SW480 (cell line): ENCODE data around the gene RANBP1.
A peak's percentile ranks its signal among the peaks of the same experiment; 100 is the strongest.

ENCODE experiments used
- DNase-seq: peaks from one replicate; pipeline ENCODE4 v3.0.0-alpha.2; 2016; ENCODE audit warnings: low spot score

The RANBP1 gene

GRCh38 chr22:20123366-20124082, 7.6 kb downstream of the RANBP1 start:
- no peak for DNase-seq

- no peak for DNase-seq
Observed at GRCh38 chr22:20124083-20124787, 8.3 kb downstream of the RANBP1 start.

- DNase-seq: no peak
Observed at GRCh38 chr22:20125201-20126174, 9.6 kb downstream of the RANBP1 start.

DNA sequence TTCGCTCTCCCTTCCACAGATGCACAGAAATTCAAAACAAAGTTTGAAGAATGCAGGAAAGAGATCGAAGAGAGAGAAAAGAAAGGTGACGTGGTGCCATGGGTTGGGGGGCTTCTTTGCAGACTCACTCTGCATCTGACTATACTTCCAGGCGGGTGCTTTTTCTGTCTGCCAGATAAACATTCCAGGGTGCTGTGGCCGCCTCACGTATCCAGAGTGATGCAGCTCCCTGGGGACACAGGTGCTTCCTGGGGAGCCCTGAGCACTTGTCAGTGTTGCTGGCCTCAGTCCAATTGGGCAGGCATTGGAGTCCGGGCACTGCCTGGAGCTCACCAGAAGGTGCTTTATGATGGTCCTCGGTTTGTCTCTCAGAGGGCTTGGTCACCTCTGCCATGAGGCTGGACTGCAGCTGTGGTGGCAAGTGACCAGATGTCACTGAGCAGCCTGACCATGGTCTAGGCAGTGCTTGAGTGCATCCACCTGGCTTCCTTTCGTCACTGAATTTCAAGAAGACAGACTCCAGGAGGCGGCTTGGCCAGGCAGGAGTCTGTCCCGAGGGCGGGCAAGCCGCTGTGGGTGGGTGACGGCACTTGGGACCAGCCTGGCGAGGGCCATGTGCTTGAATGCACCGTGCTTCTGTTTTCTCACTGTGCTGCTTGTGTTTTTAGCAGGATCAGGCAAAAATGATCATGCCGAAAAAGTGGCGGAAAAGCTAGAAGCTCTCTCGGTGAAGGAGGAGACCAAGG, 10.6 kb downstream of the RANBP1 start:
- DNase-seq: no peak

DNA sequence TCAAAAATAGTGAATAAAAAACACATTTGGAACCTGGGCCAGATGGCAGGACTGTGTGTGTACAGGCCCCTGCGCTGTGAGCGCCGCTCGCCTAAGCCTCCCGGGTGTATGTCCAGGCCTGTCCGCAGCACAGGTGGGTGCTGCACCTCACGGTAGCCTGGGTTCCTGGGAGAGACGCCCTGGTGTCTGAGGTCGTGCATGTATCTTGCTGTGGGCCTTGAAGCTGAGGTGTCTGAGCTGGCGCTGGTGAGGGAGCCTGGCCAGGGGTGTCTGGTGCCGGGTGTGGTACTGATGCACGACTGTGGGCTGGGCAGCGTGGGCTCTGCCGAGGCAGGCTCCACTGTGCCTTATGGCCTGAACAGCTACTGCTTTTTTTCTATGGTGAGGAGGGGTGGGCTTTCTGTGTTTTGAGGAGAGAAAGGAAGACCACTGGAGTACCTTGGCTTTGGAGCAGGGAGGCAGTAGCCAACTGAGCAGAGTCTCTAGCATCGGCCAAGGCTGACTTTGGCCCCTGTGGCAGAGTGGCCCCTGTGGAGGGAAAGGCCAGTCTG, 11.5 kb downstream of the RANBP1 start:
- no peak for DNase-seq

DNA sequence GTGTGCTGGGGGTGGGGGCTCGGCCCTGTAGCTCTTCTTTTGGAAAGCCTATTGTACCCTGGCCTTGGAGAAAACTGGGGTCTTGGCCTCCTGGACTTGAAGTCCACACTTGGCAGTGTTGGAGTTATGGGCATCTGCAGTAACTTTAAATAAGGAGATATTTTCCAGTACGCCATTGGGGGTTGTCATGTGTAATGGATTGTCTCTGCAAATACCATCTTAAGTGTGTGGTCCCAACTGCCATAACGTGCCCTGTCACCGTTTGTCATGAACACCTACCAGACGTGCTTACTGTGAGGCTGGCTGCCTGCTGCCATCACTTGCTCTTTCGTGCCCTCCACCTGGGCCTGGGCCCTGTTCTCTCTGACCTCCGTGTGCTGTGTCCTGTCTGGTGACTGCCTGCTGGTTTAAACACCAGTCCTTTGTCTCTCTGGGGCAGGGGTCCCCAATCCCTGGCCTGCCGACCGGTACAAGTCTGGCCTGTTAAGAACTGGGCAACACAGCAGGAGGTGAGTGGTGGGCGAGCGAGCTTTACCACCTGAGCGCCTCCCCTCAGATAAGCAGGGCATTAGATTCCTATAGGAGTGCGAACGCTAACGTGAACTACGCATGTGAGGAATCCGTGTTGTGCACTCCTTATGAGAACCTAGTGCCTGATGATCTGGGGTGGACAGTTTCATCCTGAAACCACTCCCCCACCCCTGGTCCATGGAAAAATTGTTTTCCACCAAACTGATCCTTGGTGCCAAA, 12.1 kb downstream of the RANBP1 start:
- no peak for DNase-seq

DNA sequence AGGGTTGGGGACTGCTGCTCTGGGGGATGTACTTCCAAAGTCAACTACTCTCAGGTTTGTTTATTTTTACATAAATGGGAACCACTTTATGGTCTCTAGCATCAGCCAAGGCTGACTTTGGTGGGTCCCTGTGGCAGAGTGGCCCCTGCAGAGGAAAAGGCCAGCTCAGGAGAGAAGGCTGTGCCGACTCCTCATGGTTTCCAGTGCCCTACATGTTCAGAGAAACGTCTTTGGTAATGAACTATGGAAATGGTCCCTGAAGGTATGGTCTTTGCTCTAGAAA, 12.7 kb downstream of the RANBP1 start:
- no peak for DNase-seq

DNA sequence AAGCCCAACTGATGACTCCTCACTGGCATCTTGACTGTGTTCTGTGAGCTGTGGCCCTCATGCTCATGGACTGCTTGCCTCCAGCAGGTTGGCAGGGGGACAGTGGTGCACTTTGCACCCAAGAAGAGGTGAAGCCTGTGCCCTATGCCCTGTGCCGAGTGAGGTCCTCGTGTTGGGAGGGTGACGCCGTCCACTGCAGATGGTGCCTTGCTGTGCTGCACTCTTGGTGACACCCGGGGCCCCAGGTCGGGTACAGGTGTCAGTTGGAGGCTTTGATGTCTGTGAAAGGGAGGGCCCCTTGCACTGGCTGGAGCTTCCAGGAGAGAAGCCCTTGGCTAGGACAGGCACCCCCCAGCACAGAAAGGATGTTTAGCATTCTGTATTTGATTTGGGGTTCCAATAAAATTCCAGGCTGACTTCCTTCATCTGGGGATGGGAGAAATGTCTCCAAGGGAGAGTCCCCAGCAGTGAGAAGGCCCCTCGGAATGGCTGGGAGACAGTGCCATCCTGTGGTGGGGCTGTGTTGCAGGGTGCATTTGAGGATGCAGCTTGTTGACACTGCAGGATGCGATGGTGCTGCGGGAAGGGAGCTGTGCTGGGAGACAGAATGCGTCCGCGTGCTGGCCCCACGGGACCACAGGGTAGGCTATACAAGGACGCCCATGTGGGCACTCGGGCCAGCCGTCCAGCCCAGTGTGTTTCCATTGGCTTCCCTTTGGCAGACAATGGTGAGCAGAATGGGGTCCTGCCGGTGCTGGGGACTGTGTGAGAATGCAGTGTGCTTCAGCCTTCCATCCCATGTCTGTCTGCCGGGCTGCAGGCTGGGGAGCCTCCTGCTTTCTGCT, 13.2 kb downstream of the RANBP1 start:
- peak; percentile 35 for DNase-seq

GRCh38 chr22:20129747-20130014, 13.8 kb downstream of the RANBP1 start:
- DNase-seq: no peak

DNA sequence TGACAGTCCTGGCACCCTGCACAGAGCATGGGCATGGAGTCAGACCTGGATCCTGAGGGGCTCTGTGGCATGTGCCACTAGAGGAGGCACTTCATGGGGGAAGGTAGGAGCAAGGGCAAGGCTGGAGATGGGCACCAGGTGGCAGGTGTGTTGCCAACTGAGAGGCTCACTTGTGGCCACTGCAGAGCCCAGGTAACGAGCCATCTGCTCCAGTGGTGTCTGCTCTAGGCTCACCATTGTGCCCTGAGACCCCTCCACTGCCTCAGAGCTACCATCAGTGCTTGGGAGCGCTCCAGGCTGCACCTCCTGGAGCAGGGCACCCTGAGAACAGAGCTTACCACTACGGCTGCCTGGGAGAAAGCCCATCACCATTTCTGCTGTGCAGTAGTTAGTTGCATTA, 14.4 kb downstream of the RANBP1 start:
- DNase-seq: peak; percentile 46

DNA sequence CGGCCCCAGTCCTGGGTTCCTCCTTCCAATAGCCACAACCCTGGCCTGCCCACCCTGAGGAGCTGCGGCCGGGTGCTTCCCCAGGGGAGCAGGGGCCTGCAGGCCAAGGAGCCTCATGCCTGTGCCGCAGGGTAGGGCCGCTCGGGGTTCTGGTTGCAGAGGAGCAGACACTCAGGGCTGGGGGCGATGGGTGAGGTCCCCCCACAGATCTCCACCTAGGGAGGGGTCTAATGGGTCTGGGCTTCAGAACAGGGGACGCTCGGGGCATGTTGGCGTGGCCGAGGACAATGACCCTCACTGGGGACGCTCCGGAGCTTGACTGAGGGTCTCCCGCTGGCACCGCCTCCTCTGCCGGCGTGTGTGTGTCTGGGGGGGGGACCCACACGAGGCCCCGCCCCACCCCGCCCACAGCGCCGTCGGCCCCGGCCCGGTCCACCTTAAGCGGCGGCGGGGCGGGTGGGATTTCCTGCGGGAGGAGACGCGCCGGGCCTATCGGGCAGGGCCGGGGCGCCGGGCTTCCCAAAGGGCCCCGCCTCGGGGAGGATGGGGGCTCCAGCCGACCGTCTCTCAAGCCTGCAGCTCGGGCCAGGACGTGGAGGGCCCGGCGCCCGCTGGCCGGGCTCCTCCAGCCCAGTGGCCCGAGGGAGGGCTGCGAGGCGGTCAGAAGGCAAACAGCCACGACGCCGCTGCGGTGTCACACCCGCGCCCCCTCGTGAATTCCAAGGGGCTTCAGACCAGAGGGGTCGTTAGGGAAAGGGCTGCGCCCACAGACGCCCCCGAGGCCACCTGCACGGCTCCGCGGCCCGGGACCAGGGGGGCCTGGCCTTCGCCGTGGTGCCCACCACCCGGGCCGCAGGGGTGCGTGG, 15.1 kb downstream of the RANBP1 start:
- DNase-seq: peak; percentile 43

DNA sequence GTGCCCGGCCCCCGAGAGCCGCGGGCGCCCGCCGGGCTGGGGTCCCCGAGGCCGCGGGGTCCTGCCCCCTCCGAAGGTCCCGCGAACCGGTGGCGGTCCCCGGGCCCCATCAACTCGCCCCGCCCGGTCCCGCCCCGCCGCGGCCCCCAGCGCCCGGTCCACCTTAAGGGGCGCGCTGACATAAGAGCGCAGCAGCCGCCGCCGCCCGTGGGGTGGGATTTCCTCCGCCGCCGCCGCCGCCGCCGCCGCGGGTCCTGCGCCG, 15.6 kb downstream of the RANBP1 start, which contains the start of gene ZDHHC8:
Gene ZDHHC8, plus strand, starts transcription at position 208 of the 262 bp plus-strand sequence. CDS start 144 bp downstream, outside the sequence.
- no peak for DNase-seq

DNA sequence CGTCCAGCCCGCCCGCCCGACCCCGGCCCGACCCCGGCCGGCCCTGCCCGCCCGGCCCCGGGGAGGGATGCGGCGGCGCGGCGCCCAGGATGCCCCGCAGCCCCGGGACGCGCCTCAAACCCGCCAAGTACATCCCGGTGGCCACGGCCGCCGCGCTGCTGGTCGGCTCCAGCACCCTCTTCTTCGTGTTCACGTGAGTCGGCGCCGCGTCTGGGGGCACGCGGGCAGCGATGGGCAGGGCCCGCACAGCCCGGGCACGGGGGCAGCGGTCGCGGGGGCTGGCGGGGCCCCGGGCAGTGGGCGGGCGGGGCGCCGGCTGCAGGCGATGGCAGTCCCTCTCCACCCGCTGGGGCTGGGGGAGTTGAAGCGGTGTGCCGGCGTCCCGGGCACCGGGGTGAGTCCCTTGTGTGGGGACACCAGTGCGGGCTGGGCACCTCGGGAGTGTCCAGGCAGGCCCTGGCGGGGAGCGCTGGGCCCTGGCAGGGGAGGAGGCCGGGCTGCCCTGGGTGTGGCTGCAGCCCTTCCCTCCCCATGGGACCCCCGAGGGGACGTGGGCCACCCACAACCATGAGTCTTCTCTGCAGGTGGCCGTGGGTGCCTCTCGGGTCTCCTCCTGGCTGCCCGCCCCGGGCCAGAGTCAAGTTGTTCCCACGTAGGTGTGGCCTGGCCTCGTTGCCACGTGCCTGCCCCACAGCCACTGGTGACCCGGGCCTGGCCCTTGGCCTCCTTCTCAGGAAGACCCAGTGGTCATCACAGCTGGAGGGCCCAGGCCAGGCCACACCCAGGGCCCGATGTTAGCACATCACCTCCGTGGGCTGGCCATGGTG, 16.2 kb downstream of the RANBP1 start:
- no peak for DNase-seq

- DNase-seq: no peak
Observed at GRCh38 chr22:20132686-20133246, 16.9 kb downstream of the RANBP1 start.

GRCh38 chr22:20133930-20134549, 18.1 kb downstream of the RANBP1 start:
- DNase-seq: no peak

DNA sequence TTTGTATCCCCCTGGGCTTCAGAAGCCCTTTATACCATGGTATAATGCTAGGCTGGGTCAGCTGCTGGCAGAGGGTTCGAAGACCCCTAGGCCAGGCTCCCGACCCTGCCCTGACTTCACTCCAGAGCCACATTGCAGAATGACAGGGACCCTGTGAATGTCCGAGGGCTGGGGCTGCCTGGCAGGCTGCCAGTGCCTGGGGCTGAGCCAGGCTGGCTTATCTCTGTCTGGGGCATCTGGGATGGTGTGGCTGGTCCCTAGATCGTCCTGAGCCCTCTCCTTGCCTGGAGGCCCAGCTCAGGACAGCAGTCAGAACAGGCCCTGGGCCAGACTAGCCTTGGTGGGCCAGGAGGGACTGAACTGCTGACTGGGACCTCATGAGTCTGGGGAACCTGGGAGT, 19.4 kb downstream of the RANBP1 start:
- DNase-seq: no peak

DNA sequence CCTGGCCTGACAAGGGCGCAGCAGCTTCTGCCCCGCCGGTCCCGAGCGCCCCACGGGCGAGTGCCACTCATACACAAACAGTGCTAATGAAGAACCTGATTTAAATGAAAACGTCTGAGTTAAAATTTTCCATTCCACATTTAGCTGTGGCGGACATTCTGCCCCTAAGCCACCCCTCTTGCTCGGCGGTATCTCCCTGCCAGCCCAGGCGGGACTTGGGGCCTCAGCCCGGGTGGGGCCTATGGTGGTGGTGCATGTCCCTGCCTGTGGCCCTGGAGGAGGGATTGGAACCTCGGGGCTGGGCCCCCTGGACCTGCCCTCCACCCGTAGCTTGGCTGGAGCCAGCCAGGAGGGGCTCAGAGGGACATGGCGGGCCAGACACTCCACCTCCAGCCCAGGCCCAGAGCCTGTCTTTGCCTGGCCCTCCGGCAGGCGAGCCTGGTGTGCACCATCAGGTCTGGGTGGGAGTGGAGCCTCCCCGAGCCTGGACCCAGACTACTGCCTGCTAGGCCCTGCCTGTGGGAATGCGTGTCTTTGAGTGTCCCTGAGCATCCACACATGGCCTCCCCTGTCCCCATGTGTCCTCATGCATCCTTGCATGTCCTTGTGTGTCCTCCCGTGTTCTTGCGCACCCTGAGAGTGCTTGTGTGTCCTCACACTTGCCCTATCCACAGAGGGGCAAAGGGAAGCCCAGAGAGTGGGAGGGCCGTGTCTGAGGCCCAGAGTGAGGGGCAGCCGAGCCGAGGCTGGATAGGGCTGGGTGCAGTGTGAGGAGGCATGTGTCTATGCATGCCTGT, 20.1 kb downstream of the RANBP1 start:
- DNase-seq: no peak
